GM18498 (cell line): ENCODE results near the gene PSMC1.

Source experiments
- ATAC-seq: cut with Tn5 transposase; IDR thresholded peaks from one replicate; pipeline ENCODE4 v1.9.1; 2021; ENCODE audit warnings: mild to moderate bottlenecking, moderate library complexity; ENCODE audit not compliant: unreplicated experiment

Gene PSMC1

GRCh38 chr14:90275820-90276219 is 19.5 kb downstream of the PSMC1 start:
- ATAC-seq = no peak

DNA sequence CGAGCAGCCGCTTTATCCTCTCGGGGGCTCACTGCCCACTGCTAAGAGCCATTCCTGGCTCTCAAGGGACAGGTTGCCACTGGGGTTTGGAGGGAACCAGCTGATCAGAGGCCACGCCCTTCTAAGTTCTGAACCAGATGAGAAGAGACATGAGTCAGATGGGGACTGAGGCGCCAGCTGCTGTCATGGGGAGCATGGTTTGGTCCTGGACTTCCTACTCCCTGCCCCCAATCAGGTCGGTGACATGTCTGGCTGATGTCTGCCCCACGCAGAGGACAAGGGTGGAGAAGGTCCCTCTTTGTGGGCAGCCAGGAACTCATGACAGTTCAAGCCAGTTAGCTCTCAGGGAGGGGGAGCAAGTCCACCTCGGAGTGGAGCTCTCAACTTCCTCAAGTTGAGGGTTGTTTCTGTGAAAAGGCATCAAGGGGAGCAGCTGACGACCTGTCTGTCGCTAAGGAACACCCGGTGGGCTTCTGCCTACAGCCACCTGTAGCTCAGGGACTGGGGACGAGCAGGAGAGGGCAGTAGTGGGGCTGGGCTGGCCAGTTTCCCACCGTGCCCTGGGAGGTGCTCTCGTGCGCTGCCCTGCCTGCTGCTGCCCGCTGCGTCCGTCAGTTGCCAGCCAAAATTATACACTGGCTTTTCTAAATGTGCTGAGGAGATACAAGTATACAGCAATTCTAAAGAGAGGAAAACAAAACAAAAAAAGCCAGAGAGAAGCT is 20.5 kb downstream of the PSMC1 start:
- no peak for ATAC-seq

DNA sequence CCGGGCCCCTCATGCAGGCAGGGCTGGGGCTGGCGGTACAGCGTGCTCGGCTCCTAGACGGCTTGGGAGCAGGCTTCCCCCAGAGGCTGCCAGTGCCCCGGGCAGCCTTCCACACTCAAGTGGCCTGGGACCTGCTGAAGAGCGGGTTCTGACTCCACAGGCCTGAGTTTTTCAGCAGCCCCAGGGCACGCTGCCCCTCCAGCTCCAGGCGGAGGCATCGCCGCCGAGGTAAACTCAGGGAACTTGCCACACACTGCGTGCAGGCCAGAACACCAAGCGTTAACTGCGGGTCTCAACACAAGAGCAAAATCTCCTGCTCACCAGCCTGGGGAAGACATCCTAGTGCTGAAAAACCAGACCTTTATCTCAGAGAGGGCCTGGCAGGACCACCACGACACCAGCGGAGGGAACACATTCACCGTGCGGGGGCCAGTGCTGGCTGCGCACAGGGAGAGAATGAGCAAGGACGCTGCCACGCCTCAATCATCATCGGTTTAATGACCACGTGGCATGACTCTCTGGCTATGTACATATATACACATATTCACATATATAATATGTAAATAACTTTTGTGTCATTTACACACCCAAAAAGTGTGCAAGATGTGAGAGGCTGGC is 21.3 kb downstream of the PSMC1 start:
- ATAC-seq = no peak

DNA sequence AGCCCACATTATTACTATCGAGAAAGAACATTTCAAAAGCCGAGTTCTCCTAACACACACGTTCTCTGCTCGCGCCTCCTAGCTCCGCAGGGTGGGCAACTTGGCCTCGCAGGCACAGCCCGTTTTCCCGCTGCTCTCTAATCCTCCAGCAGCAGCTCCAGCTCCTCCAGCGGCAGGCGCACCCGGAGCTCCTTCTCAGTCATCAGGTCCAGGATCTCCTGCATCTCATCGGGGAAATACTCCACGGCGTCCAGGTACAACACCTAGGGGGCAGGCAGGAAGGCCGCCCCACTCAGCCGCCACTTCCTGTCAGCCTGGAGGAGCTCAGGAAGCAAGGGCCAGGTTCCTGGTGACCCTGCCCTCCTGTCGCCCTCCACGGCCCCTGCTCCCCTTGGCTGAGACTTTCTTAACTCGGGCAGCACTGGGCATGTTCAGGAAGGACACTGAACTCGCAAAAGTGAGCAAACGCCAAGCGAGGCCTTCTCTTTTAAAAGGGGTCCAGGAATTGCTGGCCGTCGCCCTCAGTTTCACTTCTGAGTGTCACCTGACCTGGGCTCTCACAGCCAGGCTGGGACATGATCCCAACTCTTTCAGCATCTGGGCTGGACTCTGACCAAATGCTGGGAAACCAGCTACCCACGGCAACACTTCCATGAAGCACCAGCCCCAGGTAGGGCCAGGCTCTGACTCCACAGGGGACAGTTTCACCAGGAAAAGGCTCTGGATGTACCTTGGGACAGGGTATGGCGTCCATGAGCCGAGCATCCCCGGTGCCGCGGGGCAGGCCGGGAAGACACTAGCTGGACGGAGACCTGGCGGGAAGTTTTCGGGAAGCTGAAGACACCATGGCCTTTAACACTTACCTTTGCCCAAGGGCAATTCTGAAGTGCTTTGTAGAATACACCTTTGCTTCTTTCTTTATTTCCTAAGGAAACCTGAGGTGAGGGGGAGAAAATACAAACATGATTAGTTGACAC is 22.1 kb downstream of the PSMC1 start:
- no peak for ATAC-seq

DNA sequence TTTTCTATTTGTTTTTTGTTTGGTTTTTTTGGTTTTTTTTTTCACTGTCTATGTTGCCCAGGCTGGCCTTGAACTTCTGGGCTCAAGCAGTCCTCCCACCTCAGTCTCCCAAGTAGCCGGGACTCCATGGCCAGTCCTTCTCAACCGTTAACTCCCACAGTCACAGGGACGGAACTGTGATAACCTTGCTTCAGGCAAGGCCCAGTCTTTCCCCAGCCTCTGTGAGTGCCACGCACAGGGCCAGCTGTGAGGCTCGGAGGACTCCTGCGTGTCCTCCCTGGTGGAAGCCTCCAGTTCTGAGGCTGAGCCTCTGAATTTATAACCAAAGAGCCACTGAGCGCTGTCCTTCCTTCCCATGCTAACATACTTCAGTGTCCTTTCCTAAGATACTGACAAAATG is 23.7 kb downstream of the PSMC1 start:
- ATAC-seq = no peak

DNA sequence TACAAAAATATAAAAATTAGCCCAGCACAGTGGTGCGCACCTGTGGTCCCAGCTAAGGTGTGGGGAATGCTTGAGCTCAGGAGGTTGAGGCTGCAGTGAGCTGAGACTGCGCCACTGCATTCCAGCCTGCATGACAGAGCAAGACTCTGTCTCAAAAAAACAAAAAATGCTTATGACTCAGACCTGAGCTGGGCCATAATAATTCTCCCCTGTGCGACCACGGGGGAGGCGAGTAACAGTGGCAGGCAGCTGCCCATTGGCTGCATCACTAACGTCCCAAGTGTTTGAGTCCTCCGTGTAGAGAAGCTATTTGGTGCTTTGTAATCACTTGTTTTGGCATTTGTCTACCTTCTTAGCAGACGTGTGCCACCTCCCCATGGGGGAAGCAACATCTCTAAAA is 24.9 kb downstream of the PSMC1 start:
- no peak for ATAC-seq

GRCh38 chr14:90281756-90282155 is 25.4 kb downstream of the PSMC1 start:
- no peak for ATAC-seq

- ATAC-seq = no peak
Observed at GRCh38 chr14:90287791-90288190, 31.4 kb downstream of the PSMC1 start.

DNA sequence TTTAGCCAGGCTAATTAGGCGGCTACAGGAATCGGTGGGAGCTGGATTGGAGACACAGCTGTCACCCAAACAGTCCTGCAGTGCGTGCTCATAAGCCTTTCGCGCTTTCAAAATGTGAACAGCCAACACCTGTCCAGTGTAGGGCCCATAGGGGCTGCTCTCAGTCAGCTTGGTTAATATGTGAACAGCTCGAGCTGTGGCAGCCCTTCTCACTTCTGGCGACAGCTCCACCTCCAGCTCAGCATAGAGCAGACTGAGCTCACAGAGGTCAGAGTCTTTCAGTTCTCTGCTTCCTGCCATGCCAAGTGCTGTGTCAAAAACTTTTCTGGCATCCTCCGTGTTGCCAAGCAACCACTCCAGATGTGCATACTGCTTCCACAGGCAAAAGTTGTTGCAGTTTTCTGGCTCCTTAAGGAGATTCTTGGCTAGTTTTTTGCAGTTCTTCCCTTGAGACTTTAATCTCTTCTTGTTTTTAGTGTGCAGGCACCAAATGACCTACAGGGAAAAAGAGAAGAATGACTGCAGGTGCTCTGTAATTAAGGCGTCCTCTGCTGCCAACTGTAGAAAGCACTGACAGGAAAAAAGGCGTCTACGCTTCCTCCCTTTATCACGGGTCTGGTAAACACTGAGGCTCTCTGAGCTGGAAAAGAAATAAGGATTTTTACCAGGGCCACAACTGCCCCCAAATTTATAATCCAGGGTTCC is 32.5 kb downstream of the PSMC1 start:
- peak; percentile 96 for ATAC-seq

GRCh38 chr14:90290337-90291011 is 34.1 kb downstream of the PSMC1 start:
- ATAC-seq = no peak

DNA sequence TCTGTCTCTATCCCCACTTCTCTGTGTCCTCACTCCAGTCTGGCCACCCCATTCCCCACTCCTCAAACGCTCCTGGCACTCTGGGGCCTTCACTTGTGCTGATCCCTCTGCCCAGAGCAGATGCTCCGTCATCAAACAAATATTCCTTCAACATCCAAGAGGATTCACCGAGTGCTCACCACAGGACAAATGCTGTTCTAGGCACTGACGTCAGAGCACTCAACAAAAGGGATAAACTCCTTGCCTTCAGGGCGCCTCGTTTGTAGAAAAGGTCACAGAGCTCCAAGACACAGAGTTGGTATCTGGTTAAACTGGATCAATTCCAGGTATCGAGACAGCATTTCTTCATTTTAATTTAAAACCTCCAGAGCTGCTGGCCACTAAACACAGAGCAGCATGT is 35.3 kb downstream of the PSMC1 start:
- no peak for ATAC-seq

- ATAC-seq = no peak
Observed at GRCh38 chr14:90293766-90294730, 37.7 kb downstream of the PSMC1 start.

- no peak for ATAC-seq
Observed at GRCh38 chr14:90294872-90295271, 38.5 kb downstream of the PSMC1 start.

GRCh38 chr14:90295870-90296516 is 39.6 kb downstream of the PSMC1 start:
- no peak for ATAC-seq

- no peak for ATAC-seq
Observed at GRCh38 chr14:90296641-90297040, 40.3 kb downstream of the PSMC1 start.

- ATAC-seq = no peak
Observed at GRCh38 chr14:90297876-90298629, 41.7 kb downstream of the PSMC1 start.

GRCh38 chr14:90299408-90299807 is 43.1 kb downstream of the PSMC1 start:
- no peak for ATAC-seq

DNA sequence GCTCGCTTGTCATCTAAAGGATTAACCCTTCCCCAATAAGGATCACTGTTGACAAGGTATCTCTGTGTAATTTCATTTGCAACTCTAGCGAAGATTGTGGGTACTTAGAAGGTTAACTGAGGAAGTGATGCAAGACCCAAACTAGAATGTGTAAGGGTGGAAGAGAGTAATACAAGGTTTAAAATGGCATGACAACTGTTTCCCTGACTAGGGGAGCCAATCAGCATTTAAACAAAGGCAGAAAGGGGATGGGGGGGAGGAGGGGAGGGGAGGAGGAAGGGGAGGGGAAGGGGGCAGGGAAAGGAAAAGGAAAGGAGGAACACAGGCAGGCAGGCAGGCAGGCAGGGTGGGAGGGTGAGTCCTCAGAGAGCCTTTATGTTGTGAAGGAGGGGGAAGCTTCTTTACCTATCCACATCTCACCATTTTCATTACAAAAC is 44.3 kb downstream of the PSMC1 start:
- no peak for ATAC-seq
